ENCODE results near the gene SCAMP2.
"Not testable (repeated sequence)": the region's sequence is repeated elsewhere in the genome, so short reads cannot be mapped to it uniquely, and the experiment has no call there.

Gene SCAMP2

GRCh38 chr15:74873036-74873755 is at the start of gene SCAMP2:
SCAMP2 (minus strand) TSS chr15:74873365; CDS start chr15:74873255, 110 bp downstream.
- peak; percentile 91 to 96 for DNase-seq

- no peak for DNase-seq
Measured at GRCh38 chr15:74920456-74920855, 47.3 kb upstream of the SCAMP2 start.

- DNase-seq: no peak
Measured at GRCh38 chr15:74917676-74918075, 44.5 kb upstream of the SCAMP2 start.

GRCh38 chr15:74913799-74914198 is 40.6 kb upstream of the SCAMP2 start:
- not testable (repeated sequence) for DNase-seq

GRCh38 chr15:74913041-74913440 is 39.9 kb upstream of the SCAMP2 start:
- DNase-seq: no peak

GRCh38 chr15:74908635-74909034 is 35.5 kb upstream of the SCAMP2 start:
- no peak for DNase-seq

GRCh38 chr15:74907163-74907870 is 34.2 kb upstream of the SCAMP2 start:
- DNase-seq: no peak

- DNase-seq: peak; percentile 54 to 88
Measured at GRCh38 chr15:74906450-74907162, 33.4 kb upstream of the SCAMP2 start, which contains the start of gene FAM219B. FAM219B (minus strand) TSS chr15:74906851; CDS start chr15:74906800, 51 bp downstream.

GRCh38 chr15:74906067-74906449 is 32.9 kb upstream of the SCAMP2 start:
- peak in 1 of 2 experiments; percentile 25 for DNase-seq

GRCh38 chr15:74904190-74904805 is 31.1 kb upstream of the SCAMP2 start:
- DNase-seq: no peak

GRCh38 chr15:74903676-74904075 is 30.5 kb upstream of the SCAMP2 start:
- DNase-seq: no peak

- DNase-seq: no peak
Measured at GRCh38 chr15:74902295-74903075, 29.3 kb upstream of the SCAMP2 start.

- DNase-seq: peak; percentile 12 to 20
Measured at GRCh38 chr15:74901612-74902063, 28.5 kb upstream of the SCAMP2 start.

- DNase-seq: no peak
Measured at GRCh38 chr15:74897300-74897701, 24.1 kb upstream of the SCAMP2 start.

GRCh38 chr15:74896316-74896715 is 23.2 kb upstream of the SCAMP2 start:
- no peak for DNase-seq

GRCh38 chr15:74895830-74896229 is 22.7 kb upstream of the SCAMP2 start:
- DNase-seq: no peak

GRCh38 chr15:74894383-74894782 is 21.2 kb upstream of the SCAMP2 start:
- not testable (repeated sequence) for DNase-seq

- DNase-seq: no peak
Measured at GRCh38 chr15:74893627-74894026, 20.5 kb upstream of the SCAMP2 start.

- DNase-seq: no peak
Measured at GRCh38 chr15:74892931-74893330, 19.8 kb upstream of the SCAMP2 start.

GRCh38 chr15:74892313-74892712 is 19.1 kb upstream of the SCAMP2 start:
- DNase-seq: no peak

GRCh38 chr15:74891469-74891868 is 18.3 kb upstream of the SCAMP2 start:
- DNase-seq: no peak

GRCh38 chr15:74890665-74890960 is 17.4 kb upstream of the SCAMP2 start:
- DNase-seq: no peak
